Tibial nerve (tissue), 3 donors: Measurements from ENCODE around the gene USP8.

ENCODE experiments used
- POLR2A ChIP-seq, 2 donors: fragments of 450-650 bp; IDR thresholded peaks; one replicate each; pipeline ENCODE4 v1.6.1; 2017; ENCODE audit warnings: antibody characterized with exemption in 2 of 2, mild to moderate bottlenecking in 2 of 2, moderate library complexity in 2 of 2
- TF ChIP-seq, protein P1 (sequence below), 5 experiments: fragments of 200-600 bp in 3 of 5; fragments of 450-650 bp in 2 of 5; sonication (generic) in 3 of 5; IDR thresholded peaks; one replicate each; pipeline ENCODE4 v1.5.1; 2016 to 2019; ENCODE audit warnings: antibody characterized with exemption in 5 of 5, mild to moderate bottlenecking in 3 of 5, moderate library complexity in 2 of 5

DNA sequence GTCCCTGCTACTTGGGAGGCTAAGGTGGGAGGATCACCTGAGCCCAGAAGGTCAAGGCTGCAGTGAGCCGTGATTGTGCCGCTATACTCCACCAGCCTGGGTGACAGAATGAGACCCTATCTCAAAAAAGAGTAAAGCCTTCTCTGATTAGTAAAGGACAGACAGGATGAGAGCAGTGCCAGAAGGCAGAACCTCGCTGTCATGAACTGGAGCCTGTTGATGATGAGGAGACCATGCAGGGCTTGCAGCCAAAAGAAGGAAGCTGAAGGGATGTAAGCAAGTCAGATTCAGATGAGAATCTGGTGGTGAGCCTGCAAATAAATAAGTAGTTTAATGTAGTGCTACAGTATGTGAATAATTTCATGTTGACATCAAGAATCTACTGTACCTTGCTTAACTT lies 69.4 kb downstream of the USP8 start:
- TF ChIP-seq, protein P1, sequence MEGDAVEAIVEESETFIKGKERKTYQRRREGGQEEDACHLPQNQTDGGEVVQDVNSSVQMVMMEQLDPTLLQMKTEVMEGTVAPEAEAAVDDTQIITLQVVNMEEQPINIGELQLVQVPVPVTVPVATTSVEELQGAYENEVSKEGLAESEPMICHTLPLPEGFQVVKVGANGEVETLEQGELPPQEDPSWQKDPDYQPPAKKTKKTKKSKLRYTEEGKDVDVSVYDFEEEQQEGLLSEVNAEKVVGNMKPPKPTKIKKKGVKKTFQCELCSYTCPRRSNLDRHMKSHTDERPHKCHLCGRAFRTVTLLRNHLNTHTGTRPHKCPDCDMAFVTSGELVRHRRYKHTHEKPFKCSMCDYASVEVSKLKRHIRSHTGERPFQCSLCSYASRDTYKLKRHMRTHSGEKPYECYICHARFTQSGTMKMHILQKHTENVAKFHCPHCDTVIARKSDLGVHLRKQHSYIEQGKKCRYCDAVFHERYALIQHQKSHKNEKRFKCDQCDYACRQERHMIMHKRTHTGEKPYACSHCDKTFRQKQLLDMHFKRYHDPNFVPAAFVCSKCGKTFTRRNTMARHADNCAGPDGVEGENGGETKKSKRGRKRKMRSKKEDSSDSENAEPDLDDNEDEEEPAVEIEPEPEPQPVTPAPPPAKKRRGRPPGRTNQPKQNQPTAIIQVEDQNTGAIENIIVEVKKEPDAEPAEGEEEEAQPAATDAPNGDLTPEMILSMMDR (IDR thresholded peaks at IDR 0.05) = no peak
- TF ChIP-seq POLR2A (IDR thresholded peaks at IDR 0.05) = no peak
